OCI-LY3 (cell line): ENCODE results near the gene ITM2B.
"Not testable (repeated sequence)": the region's sequence is repeated elsewhere in the genome, so short reads cannot be mapped to it uniquely, and the experiment has no call there.

ENCODE experiments used
- EZH2phosphoT487 ChIP-seq: fragments of 200-600 bp; shearing (Covaris generic); IDR thresholded peaks from 2 replicates; pipeline ENCODE4 v1.6.1; 2018; ENCODE audit warnings: antibody characterized with exemption, mixed run types, low read depth
- TF ChIP-seq, protein P1 (sequence below): fragments of 200-600, 300-600 bp; sonication (generic); IDR thresholded peaks from 2 replicates; pipeline ENCODE4 v1.5.1; 2014; ENCODE audit warnings: antibody characterized with exemption, low read length, low read depth

DNA sequence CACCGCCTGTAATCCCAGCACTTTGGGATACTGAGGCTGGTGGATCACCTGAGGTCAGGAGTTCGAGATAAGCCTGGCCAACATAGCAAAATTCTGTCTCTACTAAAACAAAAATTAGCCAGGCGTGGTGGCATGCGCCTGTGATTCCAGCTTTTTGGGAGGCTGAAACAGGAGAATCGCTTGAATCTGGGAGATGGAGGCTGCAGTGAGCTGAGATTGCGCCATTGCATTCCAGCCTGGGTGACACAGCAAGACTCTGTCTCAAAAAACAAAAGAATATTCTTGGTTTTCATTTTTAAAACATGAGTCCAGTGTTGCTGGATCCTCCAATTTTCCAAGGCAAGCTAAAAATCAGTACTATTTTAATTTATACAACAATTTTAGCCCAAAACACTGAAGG is 6.4 kb downstream of the ITM2B start:
- TF ChIP-seq, protein P1, sequence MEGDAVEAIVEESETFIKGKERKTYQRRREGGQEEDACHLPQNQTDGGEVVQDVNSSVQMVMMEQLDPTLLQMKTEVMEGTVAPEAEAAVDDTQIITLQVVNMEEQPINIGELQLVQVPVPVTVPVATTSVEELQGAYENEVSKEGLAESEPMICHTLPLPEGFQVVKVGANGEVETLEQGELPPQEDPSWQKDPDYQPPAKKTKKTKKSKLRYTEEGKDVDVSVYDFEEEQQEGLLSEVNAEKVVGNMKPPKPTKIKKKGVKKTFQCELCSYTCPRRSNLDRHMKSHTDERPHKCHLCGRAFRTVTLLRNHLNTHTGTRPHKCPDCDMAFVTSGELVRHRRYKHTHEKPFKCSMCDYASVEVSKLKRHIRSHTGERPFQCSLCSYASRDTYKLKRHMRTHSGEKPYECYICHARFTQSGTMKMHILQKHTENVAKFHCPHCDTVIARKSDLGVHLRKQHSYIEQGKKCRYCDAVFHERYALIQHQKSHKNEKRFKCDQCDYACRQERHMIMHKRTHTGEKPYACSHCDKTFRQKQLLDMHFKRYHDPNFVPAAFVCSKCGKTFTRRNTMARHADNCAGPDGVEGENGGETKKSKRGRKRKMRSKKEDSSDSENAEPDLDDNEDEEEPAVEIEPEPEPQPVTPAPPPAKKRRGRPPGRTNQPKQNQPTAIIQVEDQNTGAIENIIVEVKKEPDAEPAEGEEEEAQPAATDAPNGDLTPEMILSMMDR = not testable (repeated sequence)
- TF ChIP-seq EZH2phosphoT487 = not testable (repeated sequence)
